NCI-H2107 treated with DMSO at 0.1 percent for 48 hours (cell line): ENCODE measurements around the gene C9orf43.

Source experiments
- DNase-seq: peaks from one replicate; lab custom pipeline; 2025; ENCODE audit not compliant: unreplicated experiment; lab: John Stamatoyannopoulos, UW

Gene C9orf43

DNA sequence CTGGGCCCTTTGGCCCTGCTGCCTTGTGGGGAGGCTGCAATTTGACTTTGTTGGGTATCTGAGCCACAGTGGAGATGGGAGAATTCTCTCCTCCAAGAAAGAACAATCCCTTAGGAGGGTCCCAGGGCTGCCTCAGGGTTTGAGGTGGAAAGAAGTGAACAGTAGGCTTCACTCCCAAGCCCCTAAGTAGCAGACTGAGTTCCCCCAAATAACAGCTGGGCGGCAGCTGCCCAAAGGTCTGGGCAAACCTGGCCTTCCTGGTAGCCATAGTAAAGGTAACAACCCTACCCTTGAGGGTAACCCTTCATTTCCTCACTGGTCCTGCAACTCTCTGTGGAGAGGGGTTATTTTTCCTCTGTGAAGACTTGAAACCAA, 53.7 kb downstream of the C9orf43 start:
- DNase-seq: no peak

DNA sequence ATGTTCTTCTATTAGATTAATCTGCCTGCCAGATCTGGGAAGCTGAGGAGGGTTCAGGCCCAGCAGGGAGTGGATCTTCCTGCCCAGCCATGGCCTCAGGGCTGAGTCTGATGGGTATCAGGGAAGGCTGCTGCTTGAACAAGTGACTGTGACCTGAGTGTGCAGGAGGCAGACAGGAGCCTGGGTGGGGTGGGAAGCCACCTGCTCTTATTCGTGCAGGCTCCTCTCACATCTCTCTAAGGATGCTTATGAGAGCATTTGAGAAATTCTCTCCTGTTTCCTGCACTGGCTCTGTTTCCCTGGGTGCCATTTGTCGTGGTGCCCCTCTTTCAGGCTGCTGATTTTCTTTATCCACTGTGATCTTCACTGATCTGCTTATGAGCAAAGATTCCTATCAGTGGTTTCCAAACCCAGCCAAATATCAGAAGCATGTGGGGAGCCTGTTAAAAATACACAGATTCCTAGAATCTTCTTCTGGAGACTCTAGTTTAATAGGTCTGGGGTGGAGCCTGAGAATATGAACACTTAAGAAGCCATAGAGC, 55.1 kb downstream of the C9orf43 start:
- no peak for DNase-seq

DNA sequence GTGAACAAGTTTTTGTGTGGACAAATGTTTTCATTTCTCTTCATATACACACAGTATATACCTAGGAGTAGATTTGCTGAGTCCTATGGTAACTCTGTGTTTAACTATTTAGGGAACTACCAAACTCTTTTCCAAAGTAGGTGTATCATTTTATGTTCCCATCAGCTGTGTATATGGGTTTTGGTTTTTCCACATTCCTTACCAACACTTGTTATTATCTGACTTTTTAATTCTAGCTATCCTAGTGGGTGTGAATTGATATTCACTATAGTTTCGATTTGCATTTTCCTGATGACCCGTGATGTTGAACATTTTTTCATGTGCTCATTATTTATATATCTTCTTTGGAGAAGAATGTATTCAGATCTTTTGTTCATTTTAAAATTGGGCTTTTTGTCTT, 56.6 kb downstream of the C9orf43 start:
- no peak for DNase-seq

DNA sequence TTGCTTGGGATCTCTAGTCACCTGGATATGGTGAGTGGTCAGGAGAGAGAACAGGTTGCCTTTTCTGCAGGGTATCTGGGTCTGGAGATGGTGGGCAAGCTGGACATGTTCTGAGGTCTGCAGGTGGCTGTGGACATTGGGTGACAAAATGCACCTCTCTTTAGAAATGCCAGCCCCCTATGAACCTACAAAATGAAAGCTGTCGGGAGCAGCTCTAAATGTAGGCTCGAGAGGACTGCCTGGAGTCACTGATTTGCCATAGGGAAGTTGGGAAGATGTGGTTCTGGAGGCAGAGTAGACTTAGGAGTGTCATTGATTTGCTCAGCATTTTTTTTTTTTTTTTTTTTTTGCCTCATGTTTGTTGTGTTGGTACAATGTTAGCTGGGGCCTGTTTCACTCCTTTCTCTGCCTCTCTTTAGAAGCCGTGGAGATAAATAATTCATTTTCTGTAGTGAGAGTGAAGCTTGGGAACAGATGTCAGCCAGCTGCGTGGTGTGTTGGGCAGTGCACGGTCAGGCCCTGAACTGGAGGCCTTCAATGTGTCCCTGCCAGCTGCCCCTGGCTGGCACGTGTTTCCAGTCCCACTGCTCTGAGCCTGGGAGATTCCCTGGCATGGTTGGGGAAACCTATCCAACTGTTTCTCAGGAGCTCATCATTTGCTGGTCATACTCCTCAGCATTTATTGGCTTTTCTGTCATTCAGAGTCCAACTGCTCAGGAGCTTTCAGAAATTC, 58.3 kb downstream of the C9orf43 start:
- no peak for DNase-seq

DNA sequence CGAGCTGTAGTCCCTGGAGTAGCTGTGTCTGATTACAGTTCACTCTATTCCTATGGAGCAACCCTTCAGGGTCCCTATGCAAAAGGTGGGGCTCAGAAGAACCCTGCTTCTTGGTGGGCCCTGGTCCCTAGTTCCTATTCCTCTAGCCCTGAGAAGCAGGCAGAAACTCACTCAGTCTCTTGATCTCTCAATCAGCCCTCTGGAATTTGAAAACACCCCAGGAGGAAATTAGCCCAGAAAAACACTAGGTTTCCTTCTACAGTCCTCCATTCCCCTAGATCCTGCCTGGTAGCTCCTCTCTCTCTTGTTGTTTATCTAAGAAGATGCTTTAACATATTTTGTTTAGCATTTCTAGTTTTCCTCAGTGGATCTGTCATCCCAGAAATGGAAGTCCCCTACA, 60.6 kb downstream of the C9orf43 start:
- DNase-seq: no peak

DNA sequence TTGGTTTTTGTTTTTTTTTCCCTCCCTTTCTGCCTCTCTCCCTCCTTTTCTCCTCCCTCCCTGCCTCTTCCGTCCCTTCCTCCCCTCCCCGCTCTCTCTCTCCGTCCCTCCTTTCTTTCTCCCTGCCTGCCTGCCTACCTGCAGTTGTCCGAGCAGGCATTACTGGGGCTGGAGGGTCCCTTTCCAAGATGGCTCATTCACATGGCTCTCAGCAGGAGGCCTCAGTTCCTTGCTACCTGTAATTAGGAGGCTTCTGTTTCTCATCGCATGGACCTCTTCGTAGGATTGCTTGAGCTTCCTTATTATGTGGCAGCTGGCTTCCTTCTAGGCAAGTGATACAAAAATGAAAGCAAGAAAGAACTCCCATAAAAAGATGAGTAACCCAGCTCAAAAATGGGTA, 61.0 kb downstream of the C9orf43 start:
- no peak for DNase-seq

DNA sequence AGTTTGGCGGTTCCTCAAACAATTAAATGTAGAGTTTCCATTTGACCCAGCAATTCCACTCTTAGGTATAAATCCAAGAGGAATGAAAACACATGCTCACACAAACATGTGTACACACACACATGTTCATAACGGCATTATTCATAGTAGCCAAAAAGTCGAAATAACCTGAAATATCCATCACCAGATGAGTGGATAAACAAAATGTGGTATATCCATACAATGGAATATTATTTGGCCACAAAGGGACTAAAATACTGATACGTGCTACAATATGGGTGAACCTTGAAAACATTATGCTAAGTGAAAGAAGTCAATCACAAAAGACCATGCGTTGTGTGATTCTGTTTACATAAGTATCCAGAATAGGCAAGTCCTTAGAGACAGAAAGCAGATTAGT, 61.7 kb downstream of the C9orf43 start:
- no peak for DNase-seq

DNA sequence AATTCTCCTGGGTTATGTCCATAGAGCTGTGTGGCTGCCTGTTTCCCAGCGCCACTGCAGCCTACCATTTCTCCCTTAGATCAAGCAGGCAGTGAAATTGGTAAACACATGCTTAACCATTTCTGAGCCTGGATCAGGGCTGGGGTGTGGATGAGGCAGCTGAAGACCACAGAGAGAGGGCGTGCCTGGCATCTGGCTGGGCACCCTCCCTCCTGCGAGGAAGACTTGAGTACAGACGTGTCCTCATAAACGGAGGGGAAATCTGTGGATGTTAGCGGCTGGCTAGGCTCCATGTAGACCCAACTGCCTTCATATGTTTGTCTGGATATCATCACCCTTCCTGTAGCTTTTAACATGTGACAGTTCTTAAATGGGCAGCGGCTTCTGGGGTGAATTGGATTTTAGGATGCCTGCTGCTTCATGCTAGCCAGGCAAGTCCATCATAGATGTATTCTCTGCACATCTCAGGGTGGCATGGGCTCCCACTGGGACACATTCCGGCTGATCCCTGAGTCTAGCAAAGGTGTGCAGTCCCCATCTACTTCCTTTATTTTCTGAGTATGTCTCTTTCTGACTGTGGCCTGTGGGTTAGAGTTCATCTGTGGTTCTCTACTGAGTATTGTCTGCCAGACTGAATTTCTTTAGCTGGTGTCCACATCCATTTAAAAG, 63.9 kb downstream of the C9orf43 start:
- no peak for DNase-seq

DNA sequence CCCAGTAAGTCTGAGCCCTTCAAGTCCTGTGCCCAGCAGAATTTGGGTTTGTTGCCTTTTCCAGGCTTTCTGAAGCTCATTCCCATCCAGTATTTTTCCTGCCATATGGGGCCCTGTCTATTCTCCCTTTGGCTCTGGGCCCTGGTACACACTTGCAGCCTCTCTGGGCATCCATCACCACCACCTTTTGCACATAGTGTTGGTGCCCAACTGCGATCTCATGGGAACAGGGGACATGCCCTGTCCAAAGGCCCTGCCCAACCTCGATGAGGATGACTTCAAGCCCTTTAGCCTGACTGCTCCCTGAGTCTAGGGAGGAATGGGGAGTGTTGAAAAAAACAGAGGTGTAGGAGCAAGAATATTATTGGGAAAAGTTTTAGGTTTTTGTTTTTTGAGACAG, 64.5 kb downstream of the C9orf43 start:
- no peak for DNase-seq

DNA sequence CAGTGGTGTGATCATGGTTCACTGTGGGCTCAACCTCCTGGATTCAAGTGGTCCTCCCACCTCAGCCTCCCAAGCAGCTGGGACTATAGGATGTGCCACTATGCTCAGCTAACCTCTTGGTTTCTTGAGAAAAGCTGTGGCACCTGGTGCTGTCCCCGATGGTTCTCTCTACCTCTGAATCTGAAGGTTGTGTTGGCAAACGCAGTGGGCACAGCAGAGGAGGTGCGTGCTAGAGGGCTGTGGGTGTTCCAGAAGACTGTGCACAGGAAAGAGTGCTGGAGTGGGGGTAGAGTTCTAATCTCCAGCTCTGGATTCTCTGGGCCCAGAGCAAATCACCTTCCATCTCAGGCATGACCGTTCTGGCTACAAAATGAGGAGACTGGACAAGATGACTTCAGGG, 65.4 kb downstream of the C9orf43 start:
- no peak for DNase-seq

DNA sequence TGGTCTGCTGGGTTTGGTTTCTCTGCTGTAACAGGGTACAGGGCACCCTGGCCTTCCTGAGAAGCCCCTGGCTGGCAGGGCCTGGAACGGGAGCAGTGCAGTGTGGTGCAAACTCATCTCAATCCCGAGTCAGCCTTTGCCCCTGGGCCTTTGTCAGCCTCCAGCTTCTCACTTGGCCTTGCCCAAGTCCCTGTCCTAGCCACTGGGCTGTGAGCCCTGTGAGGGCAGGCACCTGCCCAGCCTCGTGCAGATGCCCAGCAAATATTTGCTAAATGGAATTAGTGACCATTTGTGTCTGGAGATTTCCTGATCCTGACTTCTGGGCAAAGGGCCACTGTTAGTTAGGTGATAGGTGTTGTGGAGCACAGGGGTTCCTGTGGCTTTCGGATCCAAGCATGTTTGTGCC, 66.0 kb downstream of the C9orf43 start:
- no peak for DNase-seq

DNA sequence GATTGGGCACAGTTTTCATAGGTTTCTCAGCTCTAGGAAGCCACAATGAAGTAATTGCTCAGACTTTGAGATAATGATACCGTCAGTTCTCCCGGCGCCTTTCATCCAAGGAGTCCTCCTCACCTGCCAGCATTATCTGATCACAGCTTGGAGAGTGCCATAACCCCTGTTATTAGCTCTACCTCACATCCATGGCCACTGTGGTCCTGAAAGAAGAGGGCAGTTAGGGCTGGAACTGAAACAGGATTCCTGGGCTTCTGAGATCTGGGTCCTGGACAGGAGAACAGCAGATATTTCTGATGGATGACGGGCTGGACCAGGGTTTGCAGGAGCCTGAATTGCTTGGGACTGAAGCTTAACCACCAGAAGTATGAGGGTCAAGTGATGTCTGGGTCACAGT, 66.5 kb downstream of the C9orf43 start:
- DNase-seq: no peak

DNA sequence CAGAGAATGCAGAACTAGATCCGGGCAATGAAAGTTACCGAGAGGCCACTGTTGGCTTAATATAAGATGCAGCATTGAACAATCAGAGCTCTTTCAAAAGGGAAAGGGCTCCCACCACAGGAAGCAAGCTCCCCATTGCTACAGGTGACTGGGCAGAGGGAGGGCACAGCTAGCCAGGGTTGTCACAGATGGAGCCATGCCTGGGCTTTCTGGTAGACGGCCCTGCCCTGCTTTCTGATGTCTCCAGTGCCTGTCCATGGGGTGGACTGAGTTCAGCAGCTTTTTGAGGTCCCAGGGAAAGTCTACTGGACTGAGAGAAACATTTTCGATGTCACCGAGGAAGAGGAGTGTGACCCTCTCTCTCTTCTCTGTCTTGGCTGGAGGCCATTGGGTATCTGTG, 67.1 kb downstream of the C9orf43 start:
- no peak for DNase-seq

DNA sequence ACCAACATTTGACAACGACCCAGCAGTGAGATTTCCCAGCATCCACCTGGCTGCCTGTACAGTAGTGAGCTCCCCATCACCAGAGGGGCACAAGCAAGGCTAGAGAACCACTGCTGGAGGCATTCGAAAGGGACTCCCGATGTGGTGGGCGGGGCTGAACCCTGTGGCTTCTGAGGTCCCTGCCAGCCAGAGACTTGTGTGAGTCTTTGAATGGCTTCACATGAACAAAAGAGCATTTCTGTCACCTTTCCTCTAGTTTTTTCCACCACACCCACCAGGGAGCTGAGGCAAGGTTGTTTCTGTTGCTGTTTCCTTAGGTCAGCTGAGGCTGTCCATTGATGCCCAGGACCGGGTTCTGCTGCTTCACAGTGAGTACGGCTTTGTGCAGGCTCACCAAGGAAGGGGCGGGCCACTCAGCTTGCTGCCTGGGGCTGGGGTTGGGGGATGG, 68.7 kb downstream of the C9orf43 start:
- no peak for DNase-seq
